PC-3 (cell line): ENCODE results near the gene JMJD4.

ENCODE experiments used
- CTCF ChIP-seq: fragments of 300-600 bp; sonication (generic); conservative IDR thresholded peaks from 2 replicates; pipeline ENCODE4 v1.5.1; 2017; ENCODE audit warnings: antibody characterized with exemption, low read depth, mild to moderate bottlenecking, low read length
- EZH2 ChIP-seq: fragments of 300-600 bp; sonication (generic); IDR thresholded peaks from one replicate; pipeline ENCODE4 v1.6.1; 2017; ENCODE audit warnings: antibody characterized with exemption, mild to moderate bottlenecking, low read length; ENCODE audit not compliant: unreplicated experiment
- EZH2phosphoT487 ChIP-seq: fragments of 300-600 bp; sonication (generic); IDR thresholded peaks from 2 replicates; pipeline ENCODE4 v1.6.1; 2018; ENCODE audit warnings: mild to moderate bottlenecking, antibody characterized with exemption, low read length, borderline replicate concordance

- TF ChIP-seq CTCF, result no peak
- no peak for TF ChIP-seq EZH2
- TF ChIP-seq EZH2phosphoT487, result no peak
Observed at GRCh38 chr1:227776331-227776771, 41.2 kb upstream of the JMJD4 start.
